ENCODE data around the gene BEST1.

GRCh38 chr11:61918251-61918937 is 31.8 kb upstream of the BEST1 start:
- no peak for TF ChIP-seq CTCF (conservative IDR thresholded peaks at IDR 0.05)
- no peak for TF ChIP-seq EZH2 (IDR thresholded peaks at IDR 0.05; ENCODE audit: low read depth)

Measured in PC-9 (cell line).